Mammary epithelial cell (primary cell): ENCODE results near the gene DNPH1.

Source experiments
- EZH2 ChIP-seq: IDR thresholded peaks from 2 replicates; pipeline ENCODE4 v1.6.1; 2012; ENCODE audit warnings: low read length, inconsistent platforms, borderline replicate concordance
- TF ChIP-seq, protein P1 (sequence below), 2 donors: IDR thresholded peaks in 1 of 2; conservative IDR thresholded peaks in 1 of 2; 2 replicates each; pipeline ENCODE4 v1.5.1; 2011 to 2012; ENCODE audit warnings: inconsistent platforms in 2 of 2, low read length in 2 of 2, mild to moderate bottlenecking in 2 of 2, control low read depth in 1 of 2, low read depth in 1 of 2; ENCODE audit not compliant: insufficient read depth in 1 of 2; ENCODE audit errors: extremely low read depth in 1 of 2

DNA sequence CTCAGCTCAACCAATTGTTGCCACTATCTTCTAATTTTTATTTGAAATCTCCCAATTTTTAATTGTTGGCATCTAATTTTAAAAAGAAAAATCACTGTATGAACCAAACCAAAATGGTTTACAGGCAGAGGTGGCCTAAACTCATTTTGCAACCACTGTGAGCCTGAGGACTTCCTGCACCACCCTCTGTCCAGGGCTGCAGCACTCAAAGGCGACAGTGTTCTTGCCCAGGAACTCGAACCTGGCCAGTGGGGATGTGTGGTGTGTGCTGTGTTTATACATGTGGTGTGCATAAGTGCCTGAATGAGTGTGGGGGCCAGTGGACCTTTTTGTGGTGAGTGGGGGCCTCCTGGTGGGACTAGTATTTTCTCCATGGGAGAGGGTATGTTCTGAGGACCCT is 44.4 kb upstream of the DNPH1 start:
- TF ChIP-seq, protein P1, sequence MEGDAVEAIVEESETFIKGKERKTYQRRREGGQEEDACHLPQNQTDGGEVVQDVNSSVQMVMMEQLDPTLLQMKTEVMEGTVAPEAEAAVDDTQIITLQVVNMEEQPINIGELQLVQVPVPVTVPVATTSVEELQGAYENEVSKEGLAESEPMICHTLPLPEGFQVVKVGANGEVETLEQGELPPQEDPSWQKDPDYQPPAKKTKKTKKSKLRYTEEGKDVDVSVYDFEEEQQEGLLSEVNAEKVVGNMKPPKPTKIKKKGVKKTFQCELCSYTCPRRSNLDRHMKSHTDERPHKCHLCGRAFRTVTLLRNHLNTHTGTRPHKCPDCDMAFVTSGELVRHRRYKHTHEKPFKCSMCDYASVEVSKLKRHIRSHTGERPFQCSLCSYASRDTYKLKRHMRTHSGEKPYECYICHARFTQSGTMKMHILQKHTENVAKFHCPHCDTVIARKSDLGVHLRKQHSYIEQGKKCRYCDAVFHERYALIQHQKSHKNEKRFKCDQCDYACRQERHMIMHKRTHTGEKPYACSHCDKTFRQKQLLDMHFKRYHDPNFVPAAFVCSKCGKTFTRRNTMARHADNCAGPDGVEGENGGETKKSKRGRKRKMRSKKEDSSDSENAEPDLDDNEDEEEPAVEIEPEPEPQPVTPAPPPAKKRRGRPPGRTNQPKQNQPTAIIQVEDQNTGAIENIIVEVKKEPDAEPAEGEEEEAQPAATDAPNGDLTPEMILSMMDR (conservative IDR thresholded peaks at IDR 0.05 in 1 of 2, IDR thresholded peaks at IDR 0.05 in 1 of 2; ENCODE audit: extremely low read depth in 1 of 2, insufficient read depth in 1 of 2, low read depth in 1 of 2, low read length in 2 of 2): no peak
- TF ChIP-seq EZH2: no peak
